WERI-Rb-1 (cell line): ENCODE data around the gene PRR16.

Experiments
- DNase-seq: peaks from one replicate; pipeline ENCODE4 v3.0.0-alpha.2; 2020
- H3K27ac ChIP-seq: fragments of 250-450 bp; sonication (Bioruptor Pico); 2 replicates; pipeline ENCODE4 v1.5.1; 2020; ENCODE audit warnings: mild to moderate bottlenecking, moderate library complexity
- H3K27me3 ChIP-seq: fragments of 250-450 bp; sonication (Bioruptor Pico); 2 replicates; pipeline ENCODE4 v1.5.1; 2021; ENCODE audit warnings: mild to moderate bottlenecking, low read depth, moderate library complexity; ENCODE audit not compliant: insufficient read depth, severe bottlenecking
- H3K36me3 ChIP-seq: fragments of 250-450 bp; sonication (Bioruptor Pico); 2 replicates; pipeline ENCODE4 v1.5.1; 2020; ENCODE audit warnings: mild to moderate bottlenecking, moderate library complexity
- H3K4me3 ChIP-seq: 2 replicates; pipeline ENCODE4 v1.5.1; 2011; ENCODE audit warnings: low read depth, mild to moderate bottlenecking, control low read depth, low read length
- H3K9me3 ChIP-seq: fragments of 250-450 bp; sonication (Bioruptor Pico); 2 replicates; pipeline ENCODE4 v1.5.1; 2021; ENCODE audit warnings: mild to moderate bottlenecking, moderate library complexity; ENCODE audit not compliant: severe bottlenecking
- TF ChIP-seq, protein P1 (sequence below): IDR thresholded peaks from 2 replicates; pipeline ENCODE4 v1.5.1; 2011; ENCODE audit warnings: low read depth, mild to moderate bottlenecking, control low read depth, inconsistent platforms, low read length

The PRR16 gene

DNA sequence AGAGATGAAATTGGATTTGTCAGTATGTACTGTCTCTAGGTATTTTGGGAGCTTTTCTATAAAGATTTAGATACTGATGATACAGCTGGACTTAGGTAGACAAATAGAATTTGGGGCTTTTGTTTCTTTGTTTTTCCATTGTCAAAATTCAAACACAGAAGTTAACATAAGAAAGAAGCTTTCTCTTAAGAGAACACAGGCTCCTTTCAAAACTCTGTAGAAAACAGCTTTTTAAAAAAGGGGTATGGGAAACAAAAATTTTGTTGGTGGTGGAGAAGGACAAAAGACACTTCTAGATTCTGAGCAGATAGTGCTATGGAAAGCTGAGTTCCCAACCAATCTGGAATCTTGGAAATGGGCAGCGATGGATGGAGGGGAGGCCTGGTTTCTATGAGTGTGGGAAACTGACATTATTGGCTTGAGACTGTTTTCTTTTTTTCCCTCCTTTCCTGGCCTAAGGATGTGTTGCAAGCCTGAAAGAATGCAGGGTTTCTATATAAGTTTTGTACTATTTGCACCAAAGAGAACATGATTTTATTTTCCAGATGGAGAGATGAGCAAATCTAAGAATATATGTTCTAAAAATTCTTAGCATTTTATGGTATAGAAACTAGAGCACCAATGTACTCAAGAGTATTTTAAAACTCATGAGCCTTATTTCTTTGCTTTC, 240.0 kb downstream of the PRR16 start:
- H3K9me3 ChIP-seq: no peaks in the 10 kb centered on the region
- H3K27me3 ChIP-seq: no peaks in the 10 kb centered on the region
- H3K27ac ChIP-seq: no peak overlapping the region
- no peak overlapping the region for H3K4me3 ChIP-seq
- H3K36me3 ChIP-seq: no peaks in the 10 kb centered on the region
- TF ChIP-seq, protein P1, sequence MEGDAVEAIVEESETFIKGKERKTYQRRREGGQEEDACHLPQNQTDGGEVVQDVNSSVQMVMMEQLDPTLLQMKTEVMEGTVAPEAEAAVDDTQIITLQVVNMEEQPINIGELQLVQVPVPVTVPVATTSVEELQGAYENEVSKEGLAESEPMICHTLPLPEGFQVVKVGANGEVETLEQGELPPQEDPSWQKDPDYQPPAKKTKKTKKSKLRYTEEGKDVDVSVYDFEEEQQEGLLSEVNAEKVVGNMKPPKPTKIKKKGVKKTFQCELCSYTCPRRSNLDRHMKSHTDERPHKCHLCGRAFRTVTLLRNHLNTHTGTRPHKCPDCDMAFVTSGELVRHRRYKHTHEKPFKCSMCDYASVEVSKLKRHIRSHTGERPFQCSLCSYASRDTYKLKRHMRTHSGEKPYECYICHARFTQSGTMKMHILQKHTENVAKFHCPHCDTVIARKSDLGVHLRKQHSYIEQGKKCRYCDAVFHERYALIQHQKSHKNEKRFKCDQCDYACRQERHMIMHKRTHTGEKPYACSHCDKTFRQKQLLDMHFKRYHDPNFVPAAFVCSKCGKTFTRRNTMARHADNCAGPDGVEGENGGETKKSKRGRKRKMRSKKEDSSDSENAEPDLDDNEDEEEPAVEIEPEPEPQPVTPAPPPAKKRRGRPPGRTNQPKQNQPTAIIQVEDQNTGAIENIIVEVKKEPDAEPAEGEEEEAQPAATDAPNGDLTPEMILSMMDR: no peak
- DNase-seq: no peak

DNA sequence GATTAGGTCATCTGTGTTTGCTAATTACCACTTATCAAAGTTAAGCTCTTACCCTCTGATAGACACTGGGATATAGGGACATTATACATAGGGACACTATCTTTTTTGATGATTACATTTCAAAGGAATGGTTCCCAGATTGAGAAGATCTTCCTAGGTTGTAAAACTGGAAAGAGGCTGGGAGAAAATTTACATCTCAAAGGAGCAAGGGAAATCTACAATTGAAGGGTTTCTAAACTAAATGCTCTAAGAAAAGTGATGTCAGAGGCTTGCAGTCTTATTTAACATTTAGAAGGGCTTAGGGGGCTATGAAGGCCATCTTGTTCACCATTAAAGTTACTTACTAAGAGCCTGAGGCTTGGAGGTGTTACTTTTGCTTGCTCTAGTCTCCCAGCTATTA, 242.8 kb downstream of the PRR16 start:
- H3K9me3 ChIP-seq: no peaks in the 10 kb centered on the region
- no peak overlapping the region for H3K27ac ChIP-seq
- no peak for DNase-seq
- TF ChIP-seq, protein P1: no peak
- no peak overlapping the region for H3K4me3 ChIP-seq
- no peaks in the 10 kb centered on the region for H3K27me3 ChIP-seq
- H3K36me3 ChIP-seq: no peaks in the 10 kb centered on the region

- no peak for DNase-seq
- H3K4me3 ChIP-seq: no peak overlapping the region
- TF ChIP-seq, protein P1: no peak
- H3K36me3 ChIP-seq: no peaks in the 10 kb centered on the region
- no peak overlapping the region for H3K27ac ChIP-seq
- no peaks in the 10 kb centered on the region for H3K27me3 ChIP-seq
- no peaks in the 10 kb centered on the region for H3K9me3 ChIP-seq
These were observed 253.3 kb downstream of the PRR16 start for GRCh38 chr5:120717381-120717780.

DNA sequence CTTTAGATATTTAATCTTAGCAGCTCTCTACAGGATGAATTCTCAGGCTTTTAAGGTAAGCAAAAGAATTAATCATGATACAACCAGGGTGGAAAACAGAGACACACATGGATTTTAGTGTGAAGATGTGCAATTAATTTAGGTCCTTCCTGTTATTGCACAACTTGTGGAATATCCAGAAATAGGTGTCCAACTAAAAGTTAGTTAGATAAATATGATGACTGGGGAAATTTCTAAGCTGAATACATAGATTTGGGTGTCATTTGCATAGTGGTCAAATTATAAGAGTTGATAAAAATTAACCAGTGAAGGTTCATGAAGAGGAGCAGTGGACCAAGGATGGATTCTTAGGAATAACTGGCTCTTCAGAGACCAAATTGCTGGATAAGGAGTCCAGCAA, 266.1 kb downstream of the PRR16 start:
- no peaks in the 10 kb centered on the region for H3K36me3 ChIP-seq
- H3K27ac ChIP-seq: no peak overlapping the region
- H3K27me3 ChIP-seq: no peaks in the 10 kb centered on the region
- TF ChIP-seq, protein P1: no peak
- no peaks in the 10 kb centered on the region for H3K9me3 ChIP-seq
- H3K4me3 ChIP-seq: no peak overlapping the region
- no peak for DNase-seq

- peak; percentile 8 for DNase-seq
- TF ChIP-seq, protein P1: no peak
- no peak overlapping the region for H3K27ac ChIP-seq
- no peak overlapping the region for H3K4me3 ChIP-seq
- no peaks in the 10 kb centered on the region for H3K9me3 ChIP-seq
- no peaks in the 10 kb centered on the region for H3K27me3 ChIP-seq
- H3K36me3 ChIP-seq: no peaks in the 10 kb centered on the region
These were observed 269.9 kb downstream of the PRR16 start for GRCh38 chr5:120734033-120734432.

DNA sequence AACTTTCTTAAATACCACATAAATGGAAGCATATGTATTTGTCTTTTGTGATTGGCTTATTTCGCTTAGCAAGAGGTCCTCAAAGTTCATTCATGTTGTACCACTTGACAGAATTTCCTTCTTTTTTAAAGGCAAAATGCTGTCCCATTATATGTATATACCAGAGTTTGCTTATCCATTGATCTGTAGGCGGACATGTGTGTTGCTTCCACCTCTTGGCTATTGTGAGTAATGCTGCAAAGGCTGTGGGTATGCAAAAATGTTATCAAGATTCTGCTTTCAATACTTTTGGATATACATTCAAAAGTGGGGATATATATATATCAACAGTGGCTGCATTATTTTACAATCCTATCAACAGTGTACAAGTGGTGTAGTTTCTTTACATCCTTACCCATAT, 271.0 kb downstream of the PRR16 start:
- H3K36me3 ChIP-seq: no peaks in the 10 kb centered on the region
- no peaks in the 10 kb centered on the region for H3K9me3 ChIP-seq

More for the DNA sequence above, 271.0 kb downstream of the PRR16 start:
- no peak overlapping the region for H3K4me3 ChIP-seq
- no peaks in the 10 kb centered on the region for H3K27me3 ChIP-seq
- DNase-seq: no peak
- H3K27ac ChIP-seq: no peak overlapping the region
- TF ChIP-seq, protein P1: 0 out of 2 replicates have a peak, but pooled peaks have one; percentile 13
